B cell (primary cell): Measurements from ENCODE around the gene ACOT6. TPM values are rescaled to one million over a fixed set of nuclear protein-coding genes. Genes with fewer than 3 reads are reported as not detected.
"Not testable (repeated sequence)": the region's sequence is repeated elsewhere in the genome, so short reads cannot be mapped to it uniquely, and the experiment has no call there.

Experiments
- ATAC-seq: fragments of 200-7000 bp; cut with Tn5 transposase; one replicate; pipeline ENCODE4 v1.10.0; 2021; ENCODE audit warnings: low read depth, mild to moderate bottlenecking, moderate number of reproducible peaks, moderate library complexity
- CTCF ChIA-PET: fragments of 350-600 bp; sonication (Branson Sonifier 250); formaldehyde crosslinking; loops from one replicate; lab custom pipeline; 2021; ENCODE audit warnings: antibody characterized with exemption, inconsistent platforms; lab: Charles Lee
- POLR2A ChIA-PET: fragments of 350-600 bp; sonication (Branson Sonifier 250); formaldehyde crosslinking; loops from one replicate; lab custom pipeline; 2021; ENCODE audit warnings: antibody characterized with exemption; lab: Charles Lee
- DNase-seq: peaks from one replicate; pipeline ENCODE4 v3.0.0; 2013
- H2AFZ ChIP-seq: 2 replicates; pipeline ENCODE4 v1.6.1; 2012; ENCODE audit warnings: mild to moderate bottlenecking, low read depth, low read length; ENCODE audit not compliant: insufficient read depth, poor library complexity, severe bottlenecking
- H3K27ac ChIP-seq, 2 donors: 1 replicate in 1 of 2; 2 replicates in 1 of 2; pipeline ENCODE4 v1.5.1; 2012 to 2013; ENCODE audit warnings: low read length in 2 of 2, mild to moderate bottlenecking in 2 of 2, moderate library complexity in 1 of 2
- H3K27me3 ChIP-seq, 4 experiments: fragments of 200-600 bp in 1 of 4; sonication (generic) in 1 of 4; replicated peaks in 1 of 4; 1 replicate in 2 of 4; 2 replicates in 2 of 4; pipeline versions ENCODE4 v1.6.1 to v1.7.0; 2013 to 2016; ENCODE audit warnings: low read length in 3 of 4, mild to moderate bottlenecking in 2 of 4, mixed read lengths in 1 of 4, moderate library complexity in 1 of 4; ENCODE audit not compliant: insufficient read depth in 4 of 4, control insufficient read depth in 3 of 4; ENCODE audit errors: control extremely low read depth in 1 of 4
- H3K36me3 ChIP-seq, 2 experiments: replicated peaks in 1 of 2; 1 replicate in 1 of 2; 2 replicates in 1 of 2; pipeline versions ENCODE4 v1.6.1 to v1.7.1; 2013; ENCODE audit warnings: low read length in 1 of 2; ENCODE audit not compliant: insufficient read depth in 2 of 2, control insufficient read depth in 1 of 2; ENCODE audit errors: control extremely low read depth in 1 of 2, extremely low read depth in 1 of 2
- H3K4me1 ChIP-seq, 2 donors: fragments of 200-600 bp in 1 of 2; sonication (generic) in 1 of 2; 1 replicate in 1 of 2; 2 replicates in 1 of 2; pipeline versions ENCODE4 v1.5.1 to v1.6.1; 2013 to 2017; ENCODE audit warnings: low read length in 2 of 2; ENCODE audit not compliant: control insufficient read depth in 2 of 2, insufficient read depth in 2 of 2
- H3K4me2 ChIP-seq: replicated peaks from 2 replicates; pipeline ENCODE3; 2012; ENCODE audit warnings: mild to moderate bottlenecking, low read depth, low read length; ENCODE audit not compliant: poor library complexity, severe bottlenecking
- H3K4me3 ChIP-seq, 5 experiments: fragments of 200-600 bp in 1 of 5; sonication (generic) in 1 of 5; 1 replicate in 3 of 5; 2 replicates in 2 of 5; pipeline versions ENCODE4 v1.5.1 to v1.7.0; 2011 to 2016; ENCODE audit warnings: low read length in 4 of 5, mild to moderate bottlenecking in 4 of 5, low read depth in 2 of 5, control low read depth in 1 of 5, moderate library complexity in 1 of 5; ENCODE audit not compliant: insufficient read depth in 1 of 5; ENCODE audit errors: control extremely low read depth in 1 of 5, extremely low read depth in 1 of 5
- H3K79me2 ChIP-seq: fragments of 200-600 bp; sonication (generic); one replicate; pipeline ENCODE4 v1.6.0; 2016; ENCODE audit warnings: low read length; ENCODE audit not compliant: control insufficient read depth, insufficient read depth
- H3K9ac ChIP-seq: fragments of 200-600 bp; sonication (generic); 2 replicates; pipeline ENCODE4 v1.6.1; 2017; ENCODE audit warnings: mild to moderate bottlenecking, low read length, moderate library complexity
- H3K9me3 ChIP-seq, 3 donors: one replicate each; pipeline versions ENCODE4 v1.6.1 to v1.7.1; 2013; ENCODE audit warnings: low read length in 2 of 3; ENCODE audit not compliant: control insufficient read depth in 2 of 3, insufficient read depth in 1 of 3; ENCODE audit errors: control extremely low read depth in 1 of 3
- H4K20me1 ChIP-seq: 2 replicates; pipeline ENCODE4 v1.6.0; 2012; ENCODE audit warnings: mild to moderate bottlenecking, low read length; ENCODE audit not compliant: insufficient read depth, control insufficient read depth, poor library complexity, severe bottlenecking
- H3K27ac Mint-ChIP-seq: one replicate; pipeline ENCODE4 v1.8.0; 2021; ENCODE audit warnings: mixed read lengths
- H3K27me3 Mint-ChIP-seq: one replicate; pipeline ENCODE4 v1.8.0; 2021; ENCODE audit warnings: mixed read lengths
- H3K4me1 Mint-ChIP-seq: one replicate; pipeline ENCODE4 v1.8.0; 2021; ENCODE audit warnings: mixed read lengths
- H3K4me3 Mint-ChIP-seq: one replicate; pipeline ENCODE4 v1.8.0; 2021; ENCODE audit warnings: mixed read lengths
- H3K9me3 Mint-ChIP-seq: one replicate; pipeline ENCODE4 v1.8.0; 2022; ENCODE audit warnings: mixed read lengths; ENCODE audit not compliant: insufficient read depth
- EZH2 ChIP-seq: IDR thresholded peaks from 2 replicates; pipeline ENCODE4 v1.6.1; 2012; ENCODE audit warnings: borderline replicate concordance, low read depth, mild to moderate bottlenecking, moderate library complexity, low read length; ENCODE audit not compliant: insufficient read depth, poor library complexity, severe bottlenecking
- WGBS: methylation state at CpG from one replicate; pipeline ENCODE4 v1.1.5; 2013; ENCODE audit warnings: missing lambda C conversion rate; ENCODE audit not compliant: insufficient coverage; 5-methylcytosine and 5-hydroxymethylcytosine counted together
- intact Hi-C: fragments of 100-400 bp; cut with micrococcal nuclease; formaldehyde crosslinking; loops from one replicate; pipeline ENCODE4 v1.10.0; 2022
- polyA plus RNA-seq: library from polyadenylated mRNA; depleted of rRNA; stranded (reverse); fragments of >200 nt; gene quantifications from 2 replicates; pipeline ENCODE4 v1.2.3, GENCODE V29; 2012
- total RNA-seq, 2 donors: library from RNA; stranded (reverse); fragments of 120-200 nt in 1 of 2; gene quantifications; 1 replicate in 1 of 2; 2 replicates in 1 of 2; pipeline versions ENCODE4 v1.2.3 to v1.2.4, GENCODE V29; 2013 to 2022
- TF ChIP-seq, protein P1 (sequence below): fragments of 200-600 bp; IDR thresholded peaks from one replicate; pipeline ENCODE4 v1.8.0; 2022; ENCODE audit warnings: antibody characterized with exemption, mild to moderate bottlenecking

ACOT6 gene
- total and polyA plus RNA-seq, 2 donors (not counting 1 experiment from before 2014, with no cell fraction given), result not detected

DNA sequence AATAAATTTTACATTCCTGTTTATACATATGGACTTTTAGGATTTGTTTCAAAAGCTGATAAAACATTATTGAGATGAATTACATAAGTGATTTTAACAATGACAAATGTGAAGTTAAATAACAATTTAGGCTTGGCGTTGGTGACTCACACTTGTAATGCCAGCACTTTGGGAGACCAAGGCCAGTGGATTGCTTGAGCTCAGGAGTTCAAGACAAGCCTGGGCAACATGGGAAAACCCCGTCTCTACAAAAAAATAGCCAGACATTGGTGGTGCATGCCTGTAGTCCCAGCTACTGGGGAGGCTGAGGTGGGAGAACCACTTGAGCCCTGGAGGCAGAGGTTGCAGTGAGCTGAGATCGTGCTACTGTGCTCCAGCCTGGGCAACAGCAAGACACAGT is 35.9 kb upstream of the ACOT6 start:
- 100% methylated on average over 1 of the region's 3 CpGs for WGBS
- Histone ChIP-seq H4K20me1 (no peaks in the 10 kb centered on the region), H3K4me2 (no peak overlapping the region), H3K79me2 (no peaks in the 10 kb centered on the region), H3K9ac (no peak overlapping the region), H3K4me3 (no peak overlapping the region), H3K27me3 (no peaks in the 10 kb centered on the region), H3K27ac (no peak overlapping the region), H3K9me3 (no peaks in the 10 kb centered on the region), H3K4me1 (no peaks in the 10 kb centered on the region), H2AFZ (no peak overlapping the region), H3K36me3 (peaks cover 0 to 4% of the 10 kb centered on the region in 2 experiments)
- no peak overlapping the region for H3K27ac Mint-ChIP-seq
- ChIA-PET POLR2A (interaction anchor here (0.5 kb wide), 1 partner anchor 78 kb away, joined by 4 read pairs; no protein-coding TSS in a partner anchor), CTCF (no interaction called here)
- no peak for DNase-seq
- no peak for ATAC-seq
- H3K4me1 Mint-ChIP-seq, result no peaks in the 10 kb centered on the region
- H3K4me3 Mint-ChIP-seq, result no peak overlapping the region
- H3K27me3 Mint-ChIP-seq, result no peaks in the 10 kb centered on the region
- intact Hi-C loops, result no loop called here
- no peak for TF ChIP-seq EZH2
- TF ChIP-seq, protein P1, sequence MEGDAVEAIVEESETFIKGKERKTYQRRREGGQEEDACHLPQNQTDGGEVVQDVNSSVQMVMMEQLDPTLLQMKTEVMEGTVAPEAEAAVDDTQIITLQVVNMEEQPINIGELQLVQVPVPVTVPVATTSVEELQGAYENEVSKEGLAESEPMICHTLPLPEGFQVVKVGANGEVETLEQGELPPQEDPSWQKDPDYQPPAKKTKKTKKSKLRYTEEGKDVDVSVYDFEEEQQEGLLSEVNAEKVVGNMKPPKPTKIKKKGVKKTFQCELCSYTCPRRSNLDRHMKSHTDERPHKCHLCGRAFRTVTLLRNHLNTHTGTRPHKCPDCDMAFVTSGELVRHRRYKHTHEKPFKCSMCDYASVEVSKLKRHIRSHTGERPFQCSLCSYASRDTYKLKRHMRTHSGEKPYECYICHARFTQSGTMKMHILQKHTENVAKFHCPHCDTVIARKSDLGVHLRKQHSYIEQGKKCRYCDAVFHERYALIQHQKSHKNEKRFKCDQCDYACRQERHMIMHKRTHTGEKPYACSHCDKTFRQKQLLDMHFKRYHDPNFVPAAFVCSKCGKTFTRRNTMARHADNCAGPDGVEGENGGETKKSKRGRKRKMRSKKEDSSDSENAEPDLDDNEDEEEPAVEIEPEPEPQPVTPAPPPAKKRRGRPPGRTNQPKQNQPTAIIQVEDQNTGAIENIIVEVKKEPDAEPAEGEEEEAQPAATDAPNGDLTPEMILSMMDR, result no peak
- H3K9me3 Mint-ChIP-seq, result no peaks in the 10 kb centered on the region

DNA sequence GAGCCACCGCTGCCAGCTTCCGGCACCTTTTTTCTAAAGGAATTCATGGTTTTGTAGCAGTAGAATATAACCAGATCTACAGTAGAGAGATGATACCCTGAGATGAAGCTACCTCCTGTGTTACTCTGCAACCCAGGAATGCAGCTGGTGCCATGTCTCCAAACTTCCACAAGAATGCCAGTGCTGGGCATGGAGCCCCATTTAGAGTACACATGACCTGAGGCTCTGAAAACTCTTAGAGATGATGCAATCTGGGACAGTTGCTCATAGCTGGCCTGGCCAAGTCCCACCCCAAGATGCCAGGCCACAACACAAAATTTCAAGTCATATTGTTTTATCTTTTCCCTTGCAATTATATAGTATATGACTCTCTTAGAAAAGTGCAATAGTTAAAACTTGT is 35.1 kb upstream of the ACOT6 start:
- H3K9me3 Mint-ChIP-seq, ATAC-seq, H3K27me3 ChIP-seq, DNase-seq, POLR2A ChIA-PET, H3K4me1 Mint-ChIP-seq, intact Hi-C loops, CTCF ChIA-PET, H3K4me1 ChIP-seq, H4K20me1 ChIP-seq, H3K4me3 ChIP-seq, H2AFZ ChIP-seq, H3K9ac ChIP-seq, H3K79me2 ChIP-seq, H3K27me3 Mint-ChIP-seq, H3K27ac ChIP-seq, H3K36me3 ChIP-seq, H3K27ac Mint-ChIP-seq, H3K4me3 Mint-ChIP-seq, H3K9me3 ChIP-seq, H3K4me2 ChIP-seq: not testable (repeated sequence)
- no CpG with 5 or more reads among the region's 2 CpGs for WGBS

DNA sequence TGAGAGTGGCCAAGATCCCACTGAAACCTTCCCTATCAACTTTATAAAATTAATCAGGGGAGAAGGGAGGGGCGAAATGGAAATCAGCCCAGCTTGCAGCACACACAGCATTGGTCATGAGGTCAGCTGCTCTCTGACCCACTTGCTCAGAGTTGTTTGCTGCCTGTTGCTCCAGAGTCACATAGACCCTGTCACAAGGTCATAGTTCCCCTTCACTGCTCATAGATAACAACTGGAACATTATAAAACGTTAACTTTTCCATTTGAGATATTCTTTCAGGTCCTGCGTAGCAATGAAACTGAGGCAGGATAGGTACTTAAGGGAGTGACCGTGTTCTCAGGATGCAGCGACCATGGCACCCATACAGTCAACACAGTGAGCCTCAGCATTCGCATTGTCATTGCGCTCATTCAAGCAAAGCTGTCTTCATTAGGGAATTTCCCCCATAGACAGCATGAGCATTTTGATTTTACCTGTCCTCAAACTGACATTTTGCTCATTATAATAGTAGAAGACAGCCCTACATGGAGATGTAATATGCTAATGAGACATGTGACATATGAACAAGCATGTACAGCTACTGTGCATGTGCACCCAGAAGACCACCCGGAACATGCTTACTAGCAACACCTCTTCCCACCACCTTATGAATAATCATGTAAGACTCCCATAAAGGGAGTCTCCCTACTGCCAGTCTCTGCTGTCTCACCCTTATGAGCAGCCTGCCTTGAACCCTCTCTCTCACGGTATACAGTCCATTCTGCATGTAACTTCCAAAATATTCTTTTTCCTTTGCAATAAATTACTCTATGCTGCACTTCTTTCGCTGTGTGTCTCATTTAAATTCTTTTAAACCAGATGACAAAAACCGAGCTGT is 30.0 kb upstream of the ACOT6 start:
- CTCF ChIA-PET, result interaction anchor here (0.8 to 1.4 kb wide), 2 partner anchors 50 to 1082 kb away, joined by 3 to 4 read pairs; no protein-coding TSS in a partner anchor
- POLR2A ChIA-PET, H4K20me1 ChIP-seq, H3K79me2 ChIP-seq, H3K27me3 Mint-ChIP-seq, H3K4me3 ChIP-seq, H3K4me2 ChIP-seq, H3K36me3 ChIP-seq, H3K27me3 ChIP-seq, H3K27ac ChIP-seq, H3K4me1 Mint-ChIP-seq, H3K4me1 ChIP-seq, intact Hi-C loops, H3K9me3 Mint-ChIP-seq, H3K9me3 ChIP-seq, H3K9ac ChIP-seq, H2AFZ ChIP-seq: not testable (repeated sequence)
- 82% methylated on average over 5 of the region's 11 CpGs for WGBS
- ATAC-seq (peak; percentile 90), DNase-seq (peak; percentile 28)
- H3K27ac Mint-ChIP-seq, result peak overlapping the region; percentile 81
- H3K4me3 Mint-ChIP-seq, result peak overlapping the region; percentile 54
